HG03097 (cell line): ENCODE measurements around the gene BRPF3.

Experiments
- ATAC-seq: cut with Tn5 transposase; IDR thresholded peaks from one replicate; pipeline ENCODE4 v1.9.1; 2021; ENCODE audit not compliant: unreplicated experiment, low FRiP score

BRPF3 gene

GRCh38 chr6:36266913-36267644 lies 70.5 kb downstream of the BRPF3 start:
- no peak for ATAC-seq

DNA sequence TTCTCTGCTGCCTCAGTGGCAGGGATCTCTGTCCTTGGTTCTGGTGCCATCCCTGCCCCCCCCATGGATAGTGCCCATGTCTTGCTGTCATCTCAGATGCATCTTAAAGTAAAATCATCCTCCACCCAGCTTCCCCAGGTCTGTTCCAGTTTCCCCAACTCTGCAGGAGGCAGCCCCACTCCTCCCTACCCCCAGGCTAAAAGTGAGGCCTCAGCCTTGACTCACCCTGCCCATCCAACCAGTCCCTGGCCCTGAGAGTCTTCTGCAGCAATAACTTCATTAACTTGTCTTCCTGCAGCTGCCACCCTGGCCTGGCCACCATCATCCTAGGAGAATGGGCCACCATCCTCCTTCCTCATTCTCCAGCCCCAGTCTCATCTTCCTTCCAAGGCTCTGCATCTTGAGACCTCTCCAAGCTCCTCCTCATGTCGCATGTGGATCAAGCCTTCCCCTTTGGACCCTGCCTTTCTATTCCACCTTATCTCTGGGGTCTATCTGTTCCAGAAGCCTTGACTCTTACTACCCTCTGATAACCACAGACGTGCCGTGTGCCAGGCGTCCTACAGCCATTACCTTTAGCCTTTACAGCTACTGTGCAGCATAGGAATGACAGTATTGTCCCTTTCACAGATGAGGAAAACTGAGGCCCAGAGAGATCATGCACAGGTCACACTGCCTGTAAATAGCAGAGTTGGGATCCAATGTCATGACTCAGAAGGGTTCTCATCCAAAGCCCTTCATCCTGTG lies 71.4 kb downstream of the BRPF3 start:
- no peak for ATAC-seq

DNA sequence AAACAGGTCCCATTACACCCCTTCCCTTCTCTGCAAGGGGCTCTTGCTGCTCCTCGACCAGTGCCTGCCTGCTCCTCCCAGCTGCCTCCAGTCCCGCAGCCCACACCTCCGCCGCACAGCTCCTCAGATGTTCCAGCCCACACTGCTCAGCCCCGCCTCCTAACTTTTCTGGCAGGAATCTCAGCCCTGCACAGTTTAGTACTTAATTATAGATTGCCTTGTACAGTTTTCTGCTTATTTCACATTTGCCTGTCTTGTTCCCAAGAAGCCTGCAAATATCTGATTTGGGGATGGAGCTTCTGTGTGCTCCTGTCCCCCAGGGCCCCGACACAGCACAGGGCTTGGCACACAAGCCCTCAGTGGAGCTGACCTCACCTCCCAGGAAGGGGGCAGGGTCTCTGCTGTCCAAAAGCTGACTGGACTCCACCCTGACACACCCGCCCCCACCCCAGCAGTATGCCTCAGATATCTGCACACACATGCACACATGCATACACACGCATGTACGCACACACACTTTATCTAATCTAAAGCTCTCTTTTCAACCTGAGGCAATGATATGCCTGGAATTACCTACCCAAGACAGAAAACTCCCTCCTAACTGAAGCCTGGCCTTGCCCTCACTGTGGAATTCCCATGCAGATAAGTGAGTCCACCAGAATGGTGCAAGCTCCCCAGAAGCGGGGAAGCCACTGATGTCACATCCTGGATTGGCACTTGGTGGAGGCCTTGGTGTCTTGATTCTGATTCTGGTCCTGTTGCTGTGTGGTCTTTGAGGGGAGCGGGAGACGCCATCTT lies 72.1 kb downstream of the BRPF3 start:
- no peak for ATAC-seq

DNA sequence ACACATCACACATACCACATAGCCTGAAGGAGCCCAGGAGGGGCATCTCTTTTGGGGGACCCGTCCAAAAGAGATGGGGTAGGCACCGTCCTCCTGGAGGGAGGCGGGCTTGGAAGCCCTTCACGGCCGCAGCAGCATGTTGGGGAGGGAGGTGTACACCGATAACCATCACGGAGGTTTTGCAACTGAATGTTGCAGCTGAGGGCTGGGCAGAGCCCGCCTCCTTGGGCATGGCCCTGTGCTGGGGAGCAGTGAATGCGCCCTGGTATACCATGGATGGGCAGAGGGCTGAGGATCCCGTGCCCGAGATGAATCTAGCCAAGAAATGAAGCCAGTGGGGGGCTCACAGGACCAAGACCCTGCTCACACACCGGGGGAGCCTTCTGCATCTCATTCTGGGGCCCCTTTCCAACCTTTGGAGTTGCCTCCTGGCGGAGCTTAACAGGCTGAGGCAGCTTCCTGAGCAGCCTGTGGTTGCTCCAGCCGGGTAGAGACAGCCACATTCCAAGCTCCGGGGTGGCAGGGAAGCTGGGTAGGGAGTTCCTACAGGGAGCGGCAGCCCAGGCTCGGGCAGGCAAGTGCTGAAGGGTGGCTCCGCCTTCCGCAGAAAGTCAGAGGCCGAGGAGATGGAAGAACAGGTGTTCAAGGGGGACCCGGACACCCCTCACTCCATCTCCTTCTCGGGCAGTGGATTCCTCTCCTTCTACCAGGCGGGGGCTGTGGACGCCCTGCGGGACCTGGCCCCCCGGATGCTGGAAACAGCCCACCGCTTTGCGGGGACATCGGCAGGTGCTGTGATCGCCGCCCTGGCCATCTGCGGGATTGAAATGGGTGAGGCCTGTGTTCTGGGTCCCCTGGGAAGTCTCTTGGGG lies 73.5 kb downstream of the BRPF3 start, which contains the start of gene PNPLA1:
PNPLA1 (plus strand) TSS at position 227 of the 872 bp plus-strand sequence; CDS start at position 627, 400 bp downstream.
- ATAC-seq = no peak

- ATAC-seq = no peak
These were observed 75.7 kb downstream of the BRPF3 start for GRCh38 chr6:36272234-36272633.

GRCh38 chr6:36273067-36273466 lies 76.5 kb downstream of the BRPF3 start:
- ATAC-seq = no peak

DNA sequence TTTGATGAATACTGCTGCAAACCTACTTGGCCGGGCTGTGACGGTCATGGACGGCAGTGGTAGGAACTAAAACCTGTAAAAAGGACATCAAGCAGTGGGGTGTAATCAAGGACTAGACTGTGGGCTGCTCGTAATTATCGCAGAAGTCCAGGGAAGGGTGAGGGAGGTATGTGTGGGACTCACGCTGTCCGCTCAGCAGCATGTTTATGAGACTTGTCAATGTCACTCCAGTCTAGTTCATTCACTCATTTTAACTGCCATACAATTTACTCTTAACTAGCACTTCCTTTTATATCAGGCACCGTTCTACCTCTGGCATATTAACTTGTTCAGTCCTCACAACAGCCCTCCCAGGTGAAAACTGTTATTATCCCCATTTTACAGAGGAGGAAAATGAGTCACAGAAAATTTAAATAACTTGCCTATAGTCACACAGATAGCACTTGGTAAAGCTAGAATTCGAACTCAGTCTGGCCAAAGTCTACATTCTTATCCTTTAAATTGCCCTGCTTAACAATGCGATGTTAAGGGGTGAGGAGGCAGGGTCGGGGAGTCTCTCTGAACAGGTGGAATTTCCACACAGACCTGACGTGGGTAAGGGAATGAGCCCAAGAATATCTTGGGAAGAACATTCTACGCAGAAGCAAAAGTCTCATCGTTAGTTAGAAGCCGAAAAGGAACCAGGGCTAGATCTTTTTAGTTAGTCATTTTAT lies 77.4 kb downstream of the BRPF3 start:
- no peak for ATAC-seq

- no peak for ATAC-seq
These were observed 80.3 kb downstream of the BRPF3 start for GRCh38 chr6:36276581-36277536.

GRCh38 chr6:36277946-36278470 lies 81.5 kb downstream of the BRPF3 start:
- no peak for ATAC-seq

GRCh38 chr6:36280467-36280866 lies 83.9 kb downstream of the BRPF3 start:
- no peak for ATAC-seq

DNA sequence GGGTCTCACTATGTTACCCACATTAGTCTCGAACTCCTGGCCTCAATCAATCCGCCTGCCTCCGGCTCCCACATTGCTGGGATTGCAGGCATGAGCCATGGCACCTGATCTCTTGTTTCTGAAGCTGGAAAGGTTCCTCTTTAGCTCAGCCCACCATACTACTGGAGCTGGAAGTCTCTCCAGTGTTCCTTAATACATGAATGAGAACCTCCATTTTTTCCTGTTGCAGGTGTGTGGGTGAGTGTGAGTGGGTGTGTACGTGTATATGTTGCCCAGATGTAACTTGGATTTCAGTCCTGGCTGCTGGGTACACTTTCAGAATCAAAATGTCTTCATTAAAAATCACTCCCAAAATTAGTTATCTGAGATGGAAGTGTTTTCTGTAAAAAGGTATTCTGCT lies 84.4 kb downstream of the BRPF3 start:
- ATAC-seq = no peak
